WTC11 (cell line): ENCODE results near the gene PUDP.

ENCODE experiments used
- ESRRA ChIP-seq: sonication (generic); formaldehyde crosslinking; IDR thresholded peaks from 2 replicates; pipeline ENCODE4 v1.8.1; 2022; ENCODE audit warnings: mild to moderate bottlenecking, missing genetic modification reagents, borderline replicate concordance
- NFE2L1 ChIP-seq: sonication (generic); formaldehyde crosslinking; IDR thresholded peaks from 2 replicates; pipeline ENCODE4 v1.8.1; 2023; ENCODE audit warnings: missing genetic modification reagents
- NFYB ChIP-seq: sonication (generic); formaldehyde crosslinking; conservative IDR thresholded peaks from 2 replicates; pipeline ENCODE4 v1.8.0; 2022; ENCODE audit warnings: low read depth, missing genetic modification reagents
- NR3C1 ChIP-seq: sonication (generic); formaldehyde crosslinking; conservative IDR thresholded peaks from 2 replicates; pipeline ENCODE4 v1.8.1; 2023; ENCODE audit warnings: low read depth, mild to moderate bottlenecking, missing genetic modification reagents

GRCh38 chrX:7110821-7111276, 37.1 kb downstream of the PUDP start:
- no peak for TF ChIP-seq NR3C1 (CRISPR knock-in tag)
- TF ChIP-seq ESRRA (CRISPR knock-in tag), result no peak
- TF ChIP-seq NFE2L1 (CRISPR knock-in tag), result no peak
- TF ChIP-seq NFYB, result no peak
